ENCODE measurements around the gene ATP11A. TPM values are rescaled to one million over a fixed set of nuclear protein-coding genes. Genes with fewer than 3 reads are reported as not detected.

ATP11A gene
- total RNA-seq, 1 donor from 2014 or later = 211 TPM

- DNase-seq (ENCODE audit: low spot score) = no peak
- Mint-ChIP-seq H3K27ac (ENCODE audit: unreplicated experiment) (no peak overlapping the region), H3K9me3 (ENCODE audit: unreplicated experiment) (no peaks in the 10 kb centered on the region)
These were observed 10.5 kb upstream of the ATP11A start for GRCh38 chr13:112679381-112679780.

GRCh38 chr13:112679932-112680677, 9.7 kb upstream of the ATP11A start:
- Mint-ChIP-seq H3K27ac (ENCODE audit: unreplicated experiment) (no peak overlapping the region), H3K27me3 (ENCODE audit: unreplicated experiment) (no peaks in the 10 kb centered on the region), H3K36me3 (ENCODE audit: low read depth, unreplicated experiment) (peaks cover 3% of the 10 kb centered on the region), H3K4me3 (ENCODE audit: unreplicated experiment) (no peak overlapping the region), H3K4me1 (ENCODE audit: unreplicated experiment) (no peaks in the 10 kb centered on the region), H3K9me3 (ENCODE audit: unreplicated experiment) (no peaks in the 10 kb centered on the region)
- TF ChIP-seq CTCF (IDR thresholded peaks at IDR 0.05; ENCODE audit: unreplicated experiment) = no peak
- no peak for DNase-seq (ENCODE audit: low spot score)

More at GRCh38 chr13:112679381-112679780, 10.5 kb upstream of the ATP11A start:
- Mint-ChIP-seq H3K4me1 (ENCODE audit: unreplicated experiment) (no peaks in the 10 kb centered on the region), H3K27me3 (ENCODE audit: unreplicated experiment) (no peaks in the 10 kb centered on the region), H3K4me3 (ENCODE audit: unreplicated experiment) (no peak overlapping the region), H3K36me3 (ENCODE audit: low read depth, unreplicated experiment) (peaks cover 3% of the 10 kb centered on the region)
- no peak for TF ChIP-seq CTCF (IDR thresholded peaks at IDR 0.05; ENCODE audit: unreplicated experiment)

GRCh38 chr13:112680741-112681360, 9.0 kb upstream of the ATP11A start:
- Mint-ChIP-seq H3K4me3 (ENCODE audit: unreplicated experiment) (no peak overlapping the region), H3K36me3 (ENCODE audit: low read depth, unreplicated experiment) (peaks cover 3% of the 10 kb centered on the region), H3K9me3 (ENCODE audit: unreplicated experiment) (no peaks in the 10 kb centered on the region), H3K27ac (ENCODE audit: unreplicated experiment) (no peak overlapping the region), H3K4me1 (ENCODE audit: unreplicated experiment) (no peaks in the 10 kb centered on the region), H3K27me3 (ENCODE audit: unreplicated experiment) (no peaks in the 10 kb centered on the region)
- no peak for DNase-seq (ENCODE audit: low spot score)
- TF ChIP-seq CTCF (IDR thresholded peaks at IDR 0.05; ENCODE audit: unreplicated experiment) = no peak

GRCh38 chr13:112683581-112683980, 6.3 kb upstream of the ATP11A start:
- no peak for TF ChIP-seq CTCF (IDR thresholded peaks at IDR 0.05; ENCODE audit: unreplicated experiment)
- Mint-ChIP-seq H3K4me1 (ENCODE audit: unreplicated experiment) (peaks cover 13% of the 10 kb centered on the region), H3K9me3 (ENCODE audit: unreplicated experiment) (no peaks in the 10 kb centered on the region), H3K27ac (ENCODE audit: unreplicated experiment) (no peak overlapping the region), H3K27me3 (ENCODE audit: unreplicated experiment) (peaks cover 3% of the 10 kb centered on the region), H3K36me3 (ENCODE audit: low read depth, unreplicated experiment) (peaks cover 4% of the 10 kb centered on the region), H3K4me3 (ENCODE audit: unreplicated experiment) (no peak overlapping the region)
- DNase-seq (ENCODE audit: low spot score) = no peak

Data from endothelial cell (in vitro differentiated cells).